GM19397 (cell line): ENCODE results near the gene EDN1.
"Not testable (repeated sequence)": the region's sequence is repeated elsewhere in the genome, so short reads cannot be mapped to it uniquely, and the experiment has no call there.

Experiments used
- ATAC-seq: cut with Tn5 transposase; IDR thresholded peaks from one replicate; pipeline ENCODE4 v1.9.1; 2021; ENCODE audit warnings: mild to moderate bottlenecking, moderate library complexity; ENCODE audit not compliant: unreplicated experiment

The EDN1 gene

GRCh38 chr6:12324099-12324498, 33.9 kb downstream of the EDN1 start:
- no peak for ATAC-seq

- no peak for ATAC-seq
Observed at GRCh38 chr6:12324748-12325147, 34.6 kb downstream of the EDN1 start.

GRCh38 chr6:12325872-12326271, 35.7 kb downstream of the EDN1 start:
- ATAC-seq = no peak

GRCh38 chr6:12327391-12327790, 37.2 kb downstream of the EDN1 start:
- ATAC-seq = no peak

GRCh38 chr6:12327988-12328387, 37.8 kb downstream of the EDN1 start:
- ATAC-seq = no peak

- no peak for ATAC-seq
Observed at GRCh38 chr6:12328701-12329100, 38.5 kb downstream of the EDN1 start.

GRCh38 chr6:12331474-12331873, 41.3 kb downstream of the EDN1 start:
- no peak for ATAC-seq

- ATAC-seq = no peak
Observed at GRCh38 chr6:12331951-12332749, 42.0 kb downstream of the EDN1 start.

GRCh38 chr6:12332750-12333079, 42.6 kb downstream of the EDN1 start:
- ATAC-seq = not testable (repeated sequence)

GRCh38 chr6:12333128-12333527, 43.0 kb downstream of the EDN1 start:
- no peak for ATAC-seq

- no peak for ATAC-seq
Observed at GRCh38 chr6:12334526-12335130, 44.5 kb downstream of the EDN1 start.

- ATAC-seq = no peak
Observed at GRCh38 chr6:12335131-12335527, 45.0 kb downstream of the EDN1 start.

GRCh38 chr6:12335717-12336116, 45.6 kb downstream of the EDN1 start:
- ATAC-seq = peak; percentile 49

- no peak for ATAC-seq
Observed at GRCh38 chr6:12336121-12336971, 46.2 kb downstream of the EDN1 start.

GRCh38 chr6:12339022-12339421, 48.9 kb downstream of the EDN1 start:
- ATAC-seq = no peak

GRCh38 chr6:12339808-12340487, 49.8 kb downstream of the EDN1 start:
- ATAC-seq = no peak

GRCh38 chr6:12340488-12340818, 50.3 kb downstream of the EDN1 start:
- no peak for ATAC-seq

- no peak for ATAC-seq
Observed at GRCh38 chr6:12342664-12343063, 52.5 kb downstream of the EDN1 start.

GRCh38 chr6:12343122-12343439, 52.9 kb downstream of the EDN1 start:
- no peak for ATAC-seq

- no peak for ATAC-seq
Observed at GRCh38 chr6:12343440-12344162, 53.4 kb downstream of the EDN1 start.

- no peak for ATAC-seq
Observed at GRCh38 chr6:12344296-12344695, 54.1 kb downstream of the EDN1 start.
